ENCODE measurements around the gene TRIM60. TPM values are rescaled to one million over a fixed set of nuclear protein-coding genes. Genes with fewer than 3 reads are reported as not detected.
"Not testable (repeated sequence)": the region's sequence is repeated elsewhere in the genome, so short reads cannot be mapped to it uniquely, and the experiment has no call there.

The TRIM60 gene
- total and polyA plus RNA-seq, 2 donors = not detected

- 94% methylated on average over 9 of the region's 9 CpGs for WGBS
- no peaks in the 10 kb centered on the region for H3K9me3 ChIP-seq (ENCODE audit: control insufficient read depth in 2 of 2, insufficient read depth in 1 of 2, low read length in 1 of 2)
- no peaks in the 10 kb centered on the region for H3K36me3 ChIP-seq (ENCODE audit: control insufficient read depth in 2 of 2, insufficient read depth in 2 of 2, low read length in 1 of 2)
- H3K4me1 ChIP-seq (ENCODE audit: control insufficient read depth in 2 of 2, insufficient read depth in 2 of 2, low read length in 2 of 2) = no peaks in the 10 kb centered on the region
- H3K27ac ChIP-seq (ENCODE audit: low read depth in 1 of 2, low read length in 1 of 2) = no peak overlapping the region
- H3K4me3 ChIP-seq (ENCODE audit: low read length in 2 of 2) = no peak overlapping the region
- no peak for DNase-seq (ENCODE audit: low read depth in 6 of 9, low spot score in 9 of 9)
- no peaks in the 10 kb centered on the region for H3K27me3 ChIP-seq (ENCODE audit: control insufficient read depth in 2 of 2, insufficient read depth in 1 of 2, low read length in 1 of 2)
Measured at GRCh38 chr4:165006456-165006855, 25.3 kb upstream of the TRIM60 start.

GRCh38 chr4:165006886-165007285 is 24.9 kb upstream of the TRIM60 start:
- Histone ChIP-seq H3K36me3 (ENCODE audit: control insufficient read depth in 2 of 2, insufficient read depth in 2 of 2, low read length in 1 of 2) (no peaks in the 10 kb centered on the region), H3K4me3 (ENCODE audit: low read length in 2 of 2) (no peak overlapping the region), H3K4me1 (ENCODE audit: control insufficient read depth in 2 of 2, insufficient read depth in 2 of 2, low read length in 2 of 2) (no peaks in the 10 kb centered on the region), H3K27me3 (ENCODE audit: control insufficient read depth in 2 of 2, insufficient read depth in 1 of 2, low read length in 1 of 2) (no peaks in the 10 kb centered on the region), H3K9me3 (ENCODE audit: control insufficient read depth in 2 of 2, insufficient read depth in 1 of 2, low read length in 1 of 2) (no peaks in the 10 kb centered on the region), H3K27ac (ENCODE audit: low read depth in 1 of 2, low read length in 1 of 2) (no peak overlapping the region)
- WGBS = 91% methylated on average over 5 of the region's 5 CpGs
- no peak for DNase-seq (ENCODE audit: low read depth in 6 of 9, low spot score in 9 of 9)

DNA sequence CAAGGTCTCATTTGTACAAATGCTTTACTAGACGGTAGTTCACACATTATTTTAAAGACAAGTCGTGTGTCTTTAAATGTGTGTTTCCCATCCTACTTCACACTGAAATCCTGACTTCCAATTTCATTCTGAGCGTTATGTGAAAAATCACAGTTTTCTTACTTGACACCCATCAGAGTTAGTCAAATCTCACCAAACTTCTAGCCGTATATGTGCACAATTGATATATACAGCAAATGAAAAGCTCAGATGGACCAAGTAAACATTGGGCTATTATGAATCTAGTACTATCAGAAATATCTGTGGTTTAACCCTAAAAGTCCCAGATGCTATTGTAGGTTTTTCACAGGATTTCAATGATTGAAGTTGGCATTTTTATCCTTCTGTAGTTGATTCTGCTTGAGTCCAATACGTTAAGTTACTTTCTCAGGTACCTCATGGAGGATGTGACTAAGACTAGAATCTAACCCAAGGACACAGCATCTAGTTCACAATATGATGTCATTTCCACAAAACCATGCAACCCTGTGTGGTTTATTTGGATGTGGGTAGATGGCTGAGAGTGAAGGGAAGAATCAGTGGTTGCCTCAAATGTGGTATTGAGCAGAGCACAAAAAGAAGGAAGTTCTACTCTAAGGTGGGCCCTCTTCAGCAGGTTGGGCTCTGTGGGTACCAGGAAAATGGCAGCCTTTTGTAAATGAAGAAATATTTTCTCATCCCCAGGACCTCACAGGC is 22.1 kb upstream of the TRIM60 start:
- 92% methylated on average over 5 of the region's 5 CpGs for WGBS

GRCh38 chr4:165010487-165010886 is 21.3 kb upstream of the TRIM60 start:
- no peaks in the 10 kb centered on the region for H3K36me3 ChIP-seq (ENCODE audit: control insufficient read depth in 2 of 2, insufficient read depth in 2 of 2, low read length in 1 of 2)
- no peak for DNase-seq (ENCODE audit: low read depth in 6 of 9, low spot score in 9 of 9)
- no peaks in the 10 kb centered on the region for H3K27me3 ChIP-seq (ENCODE audit: control insufficient read depth in 2 of 2, insufficient read depth in 1 of 2, low read length in 1 of 2)
- no peak overlapping the region for H3K27ac ChIP-seq (ENCODE audit: low read depth in 1 of 2, low read length in 1 of 2)
- H3K4me3 ChIP-seq (ENCODE audit: low read length in 2 of 2) = no peak overlapping the region
- H3K9me3 ChIP-seq (ENCODE audit: control insufficient read depth in 2 of 2, insufficient read depth in 1 of 2, low read length in 1 of 2) = no peaks in the 10 kb centered on the region
- WGBS = 87% methylated on average over 2 of the region's 2 CpGs
- no peaks in the 10 kb centered on the region for H3K4me1 ChIP-seq (ENCODE audit: control insufficient read depth in 2 of 2, insufficient read depth in 2 of 2, low read length in 2 of 2)

More for the DNA sequence above, 22.1 kb upstream of the TRIM60 start:
- no peak overlapping the region for H3K4me3 ChIP-seq (ENCODE audit: low read length in 2 of 2)
- H3K4me1 ChIP-seq (ENCODE audit: control insufficient read depth in 2 of 2, insufficient read depth in 2 of 2, low read length in 2 of 2) = no peaks in the 10 kb centered on the region
- H3K9me3 ChIP-seq (ENCODE audit: control insufficient read depth in 2 of 2, insufficient read depth in 1 of 2, low read length in 1 of 2) = no peaks in the 10 kb centered on the region
- DNase-seq (ENCODE audit: low read depth in 6 of 9, low spot score in 9 of 9) = peak in 2 of 9 donors; percentile 0 to 22
- H3K27me3 ChIP-seq (ENCODE audit: control insufficient read depth in 2 of 2, insufficient read depth in 1 of 2, low read length in 1 of 2) = no peaks in the 10 kb centered on the region
- H3K36me3 ChIP-seq (ENCODE audit: control insufficient read depth in 2 of 2, insufficient read depth in 2 of 2, low read length in 1 of 2) = no peaks in the 10 kb centered on the region
- no peak overlapping the region for H3K27ac ChIP-seq (ENCODE audit: low read depth in 1 of 2, low read length in 1 of 2)

DNA sequence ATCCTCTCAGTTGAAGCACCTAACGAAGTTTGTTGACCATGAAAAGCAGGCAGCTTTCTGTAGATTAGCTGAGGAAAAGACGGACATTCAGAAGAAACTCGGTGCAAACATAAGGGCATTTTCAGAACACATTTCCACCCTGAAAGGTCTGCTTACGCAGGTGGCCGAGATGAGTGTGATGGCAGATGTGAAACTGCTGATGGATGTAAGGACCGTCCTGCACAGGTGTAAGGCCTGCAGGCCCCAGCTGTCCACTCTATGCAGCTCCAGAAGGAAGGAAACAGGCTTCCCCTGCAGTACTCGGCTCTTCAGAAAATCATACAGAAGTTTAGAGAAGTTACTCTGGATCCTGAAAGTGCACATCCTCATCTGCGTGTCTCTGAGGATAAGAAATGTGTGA is 20.8 kb upstream of the TRIM60 start:
- H3K27ac ChIP-seq (ENCODE audit: low read depth in 1 of 2, low read length in 1 of 2) = no peak overlapping the region
- no peaks in the 10 kb centered on the region for H3K4me1 ChIP-seq (ENCODE audit: control insufficient read depth in 2 of 2, insufficient read depth in 2 of 2, low read length in 2 of 2)
- WGBS = 81% methylated on average over 8 of the region's 8 CpGs
- no peaks in the 10 kb centered on the region for H3K27me3 ChIP-seq (ENCODE audit: control insufficient read depth in 2 of 2, insufficient read depth in 1 of 2, low read length in 1 of 2)
- DNase-seq (ENCODE audit: low read depth in 6 of 9, low spot score in 9 of 9) = no peak
- H3K36me3 ChIP-seq (ENCODE audit: control insufficient read depth in 2 of 2, insufficient read depth in 2 of 2, low read length in 1 of 2) = no peaks in the 10 kb centered on the region
- no peaks in the 10 kb centered on the region for H3K9me3 ChIP-seq (ENCODE audit: control insufficient read depth in 2 of 2, insufficient read depth in 1 of 2, low read length in 1 of 2)
- H3K4me3 ChIP-seq (ENCODE audit: low read length in 2 of 2) = no peak overlapping the region

GRCh38 chr4:165011403-165011802 is 20.4 kb upstream of the TRIM60 start:
- H3K4me3 ChIP-seq (ENCODE audit: low read length in 2 of 2) = no peak overlapping the region
- 96% methylated on average over 5 of the region's 5 CpGs for WGBS
- H3K4me1 ChIP-seq (ENCODE audit: control insufficient read depth in 2 of 2, insufficient read depth in 2 of 2, low read length in 2 of 2) = no peaks in the 10 kb centered on the region
- H3K9me3 ChIP-seq (ENCODE audit: control insufficient read depth in 2 of 2, insufficient read depth in 1 of 2, low read length in 1 of 2) = no peaks in the 10 kb centered on the region
- H3K36me3 ChIP-seq (ENCODE audit: control insufficient read depth in 2 of 2, insufficient read depth in 2 of 2, low read length in 1 of 2) = no peaks in the 10 kb centered on the region
- no peaks in the 10 kb centered on the region for H3K27me3 ChIP-seq (ENCODE audit: control insufficient read depth in 2 of 2, insufficient read depth in 1 of 2, low read length in 1 of 2)
- no peak for DNase-seq (ENCODE audit: low read depth in 6 of 9, low spot score in 9 of 9)
- H3K27ac ChIP-seq (ENCODE audit: low read depth in 1 of 2, low read length in 1 of 2) = no peak overlapping the region

GRCh38 chr4:165013691-165014090 is 18.1 kb upstream of the TRIM60 start:
- Histone ChIP-seq H3K9me3 (ENCODE audit: control insufficient read depth in 2 of 2, insufficient read depth in 1 of 2, low read length in 1 of 2) (no peaks in the 10 kb centered on the region), H3K27ac (ENCODE audit: low read depth in 1 of 2, low read length in 1 of 2) (no peak overlapping the region), H3K4me3 (ENCODE audit: low read length in 2 of 2) (no peak overlapping the region), H3K27me3 (ENCODE audit: control insufficient read depth in 2 of 2, insufficient read depth in 1 of 2, low read length in 1 of 2) (no peaks in the 10 kb centered on the region), H3K4me1 (ENCODE audit: control insufficient read depth in 2 of 2, insufficient read depth in 2 of 2, low read length in 2 of 2) (no peaks in the 10 kb centered on the region), H3K36me3 (ENCODE audit: control insufficient read depth in 2 of 2, insufficient read depth in 2 of 2, low read length in 1 of 2) (no peaks in the 10 kb centered on the region)
- no peak for DNase-seq (ENCODE audit: low read depth in 6 of 9, low spot score in 9 of 9)

DNA sequence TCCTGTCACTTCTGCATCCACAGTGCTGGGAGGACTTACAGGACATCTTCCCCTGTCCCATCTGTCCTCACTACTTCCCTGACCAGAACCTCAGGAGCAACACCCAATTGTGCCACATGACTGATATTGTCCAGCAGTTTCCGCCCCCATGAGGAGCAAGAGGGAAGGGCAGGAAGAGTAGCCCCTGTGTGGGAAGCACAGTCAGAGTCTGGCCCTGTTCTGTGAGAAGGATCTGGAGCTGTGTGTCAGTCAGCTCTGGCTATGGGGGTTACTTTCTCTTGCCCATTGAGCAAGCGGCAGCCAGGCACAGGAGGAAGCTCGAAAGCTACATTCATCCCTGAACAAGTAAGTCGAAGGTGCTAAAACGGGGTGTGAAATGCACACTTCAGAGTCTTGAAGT is 14.8 kb upstream of the TRIM60 start:
- H3K27ac ChIP-seq (ENCODE audit: low read depth in 1 of 2, low read length in 1 of 2) = no peak overlapping the region
- H3K27me3 ChIP-seq (ENCODE audit: control insufficient read depth in 2 of 2, insufficient read depth in 1 of 2, low read length in 1 of 2) = no peaks in the 10 kb centered on the region
- H3K9me3 ChIP-seq (ENCODE audit: control insufficient read depth in 2 of 2, insufficient read depth in 1 of 2, low read length in 1 of 2) = no peaks in the 10 kb centered on the region
- DNase-seq (ENCODE audit: low read depth in 6 of 9, low spot score in 9 of 9) = no peak
- no peaks in the 10 kb centered on the region for H3K36me3 ChIP-seq (ENCODE audit: control insufficient read depth in 2 of 2, insufficient read depth in 2 of 2, low read length in 1 of 2)
- H3K4me3 ChIP-seq (ENCODE audit: low read length in 2 of 2) = no peak overlapping the region
- WGBS = 63% methylated on average over 5 of the region's 5 CpGs
- H3K4me1 ChIP-seq (ENCODE audit: control insufficient read depth in 2 of 2, insufficient read depth in 2 of 2, low read length in 2 of 2) = no peaks in the 10 kb centered on the region

DNA sequence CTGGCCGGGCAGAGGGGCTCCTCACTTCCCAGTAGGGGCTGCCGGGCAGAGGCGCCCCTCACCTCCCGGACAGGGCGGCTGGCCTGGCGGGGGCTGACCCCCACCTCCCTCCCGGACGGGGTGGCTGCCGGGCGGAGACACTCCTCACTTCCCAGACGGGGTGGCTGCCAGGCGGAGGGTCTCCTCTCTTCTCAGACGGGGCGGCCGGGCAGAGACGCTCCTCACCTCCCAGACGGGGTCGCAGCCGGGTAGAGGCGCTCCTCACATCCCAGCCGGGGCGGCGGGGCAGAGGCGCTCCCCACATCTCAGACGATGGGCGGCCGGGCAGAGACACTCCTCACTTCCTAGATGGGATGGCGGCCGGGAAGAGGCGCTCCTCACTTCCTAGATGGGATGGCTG is 11.8 kb upstream of the TRIM60 start:
- WGBS = 96% methylated on average over 30 of the region's 30 CpGs
- not testable (repeated sequence) for H3K36me3 ChIP-seq (ENCODE audit: control insufficient read depth in 2 of 2, insufficient read depth in 2 of 2, low read length in 1 of 2); H3K27ac ChIP-seq (ENCODE audit: low read depth in 1 of 2, low read length in 1 of 2); DNase-seq (ENCODE audit: low read depth in 6 of 9, low spot score in 9 of 9); H3K4me3 ChIP-seq (ENCODE audit: low read length in 2 of 2); H3K27me3 ChIP-seq (ENCODE audit: control insufficient read depth in 2 of 2, insufficient read depth in 1 of 2, low read length in 1 of 2); H3K4me1 ChIP-seq (ENCODE audit: control insufficient read depth in 2 of 2, insufficient read depth in 2 of 2, low read length in 2 of 2); H3K9me3 ChIP-seq (ENCODE audit: control insufficient read depth in 2 of 2, insufficient read depth in 1 of 2, low read length in 1 of 2)
